HG02852 (cell line): ENCODE results near the gene LRRC27.

ENCODE experiments used
- ATAC-seq: cut with Tn5 transposase; IDR thresholded peaks from one replicate; pipeline ENCODE4 v1.9.1; 2021; ENCODE audit warnings: mild to moderate bottlenecking, moderate library complexity; ENCODE audit not compliant: unreplicated experiment

Gene LRRC27

GRCh38 chr10:132388891-132389432, 57.0 kb downstream of the LRRC27 start:
- no peak for ATAC-seq

GRCh38 chr10:132389433-132390169, 57.6 kb downstream of the LRRC27 start:
- no peak for ATAC-seq

- no peak for ATAC-seq
These were observed 58.4 kb downstream of the LRRC27 start for GRCh38 chr10:132390170-132390920.

GRCh38 chr10:132390921-132391675, 59.1 kb downstream of the LRRC27 start:
- ATAC-seq: no peak

GRCh38 chr10:132391676-132392020, 59.7 kb downstream of the LRRC27 start:
- ATAC-seq: no peak

- no peak for ATAC-seq
These were observed 60.3 kb downstream of the LRRC27 start for GRCh38 chr10:132392184-132392800.

- no peak for ATAC-seq
These were observed 61.1 kb downstream of the LRRC27 start for GRCh38 chr10:132392811-132393694.

- ATAC-seq: no peak
These were observed 61.7 kb downstream of the LRRC27 start for GRCh38 chr10:132393695-132394181.

- no peak for ATAC-seq
These were observed 62.3 kb downstream of the LRRC27 start for GRCh38 chr10:132394201-132394811.

GRCh38 chr10:132394936-132395703, 63.1 kb downstream of the LRRC27 start:
- no peak for ATAC-seq

- no peak for ATAC-seq
These were observed 63.9 kb downstream of the LRRC27 start for GRCh38 chr10:132395704-132396493.

- no peak for ATAC-seq
These were observed 64.6 kb downstream of the LRRC27 start for GRCh38 chr10:132396494-132397035.

GRCh38 chr10:132397036-132397541, 65.1 kb downstream of the LRRC27 start, which contains the start of gene PWWP2B:
TSS of gene PWWP2B (plus strand) at chr10:132397200. CDS start at chr10:132397227, 27 bp downstream.
- ATAC-seq: peak; percentile 43

- no peak for ATAC-seq
These were observed 65.9 kb downstream of the LRRC27 start for GRCh38 chr10:132397671-132398565.

GRCh38 chr10:132398566-132398991, 66.6 kb downstream of the LRRC27 start:
- ATAC-seq: no peak
